Neutrophil (primary cell): ENCODE measurements around the gene ATXN1.
A peak's percentile ranks its signal among the peaks of the same experiment; 100 is the strongest.

Experiments
- H3K27ac ChIP-seq: fragments of 200-600 bp; sonication (generic); 2 replicates; pipeline ENCODE4 v1.5.1; 2016; ENCODE audit warnings: mild to moderate bottlenecking, moderate library complexity
- H3K27me3 ChIP-seq: fragments of 200-600 bp; sonication (generic); 2 replicates; pipeline ENCODE4 v1.6.0; 2016; ENCODE audit warnings: mild to moderate bottlenecking
- H3K36me3 ChIP-seq: fragments of 200-600 bp; sonication (generic); 2 replicates; pipeline ENCODE4 v1.5.1; 2017
- H3K4me1 ChIP-seq, 2 experiments: fragments of 200-600 bp in 1 of 2; sonication (generic) in 1 of 2; 1 replicate in 1 of 2; 2 replicates in 1 of 2; pipeline versions ENCODE4 v1.5.1 to v1.6.1; 2013 to 2016; ENCODE audit warnings: low read depth in 1 of 2, low read length in 1 of 2, mild to moderate bottlenecking in 1 of 2, moderate library complexity in 1 of 2; ENCODE audit not compliant: control insufficient read depth in 1 of 2, insufficient read depth in 1 of 2
- H3K4me3 ChIP-seq, 2 experiments: fragments of 200-600 bp in 1 of 2; sonication (generic) in 1 of 2; 1 replicate in 1 of 2; 2 replicates in 1 of 2; pipeline ENCODE4 v1.5.1; 2013 to 2016; ENCODE audit warnings: low read depth in 1 of 2, low read length in 1 of 2, mild to moderate bottlenecking in 1 of 2, moderate library complexity in 1 of 2
- H3K9me3 ChIP-seq: fragments of 200-600 bp; sonication (generic); 2 replicates; pipeline ENCODE4 v1.5.1; 2016
- TF ChIP-seq, protein P1 (sequence below): fragments of 200-600 bp; sonication (generic); IDR thresholded peaks from 2 replicates; pipeline ENCODE4 v1.5.1; 2016; ENCODE audit warnings: antibody characterized with exemption

ATXN1 gene

GRCh38 chr6:16694781-16695578 lies 66.3 kb downstream of the ATXN1 start:
- Histone ChIP-seq H3K4me3 (peak overlapping the region in 1 of 2 experiments; percentile 3), H3K27me3 (no peaks in the 10 kb centered on the region), H3K36me3 (no peaks in the 10 kb centered on the region), H3K27ac (peak overlapping the region; percentile 90), H3K4me1 (peaks cover 91 to 98% of the 10 kb centered on the region in 2 experiments), H3K9me3 (no peaks in the 10 kb centered on the region)
- TF ChIP-seq, protein P1, sequence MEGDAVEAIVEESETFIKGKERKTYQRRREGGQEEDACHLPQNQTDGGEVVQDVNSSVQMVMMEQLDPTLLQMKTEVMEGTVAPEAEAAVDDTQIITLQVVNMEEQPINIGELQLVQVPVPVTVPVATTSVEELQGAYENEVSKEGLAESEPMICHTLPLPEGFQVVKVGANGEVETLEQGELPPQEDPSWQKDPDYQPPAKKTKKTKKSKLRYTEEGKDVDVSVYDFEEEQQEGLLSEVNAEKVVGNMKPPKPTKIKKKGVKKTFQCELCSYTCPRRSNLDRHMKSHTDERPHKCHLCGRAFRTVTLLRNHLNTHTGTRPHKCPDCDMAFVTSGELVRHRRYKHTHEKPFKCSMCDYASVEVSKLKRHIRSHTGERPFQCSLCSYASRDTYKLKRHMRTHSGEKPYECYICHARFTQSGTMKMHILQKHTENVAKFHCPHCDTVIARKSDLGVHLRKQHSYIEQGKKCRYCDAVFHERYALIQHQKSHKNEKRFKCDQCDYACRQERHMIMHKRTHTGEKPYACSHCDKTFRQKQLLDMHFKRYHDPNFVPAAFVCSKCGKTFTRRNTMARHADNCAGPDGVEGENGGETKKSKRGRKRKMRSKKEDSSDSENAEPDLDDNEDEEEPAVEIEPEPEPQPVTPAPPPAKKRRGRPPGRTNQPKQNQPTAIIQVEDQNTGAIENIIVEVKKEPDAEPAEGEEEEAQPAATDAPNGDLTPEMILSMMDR, result peak; percentile 13

DNA sequence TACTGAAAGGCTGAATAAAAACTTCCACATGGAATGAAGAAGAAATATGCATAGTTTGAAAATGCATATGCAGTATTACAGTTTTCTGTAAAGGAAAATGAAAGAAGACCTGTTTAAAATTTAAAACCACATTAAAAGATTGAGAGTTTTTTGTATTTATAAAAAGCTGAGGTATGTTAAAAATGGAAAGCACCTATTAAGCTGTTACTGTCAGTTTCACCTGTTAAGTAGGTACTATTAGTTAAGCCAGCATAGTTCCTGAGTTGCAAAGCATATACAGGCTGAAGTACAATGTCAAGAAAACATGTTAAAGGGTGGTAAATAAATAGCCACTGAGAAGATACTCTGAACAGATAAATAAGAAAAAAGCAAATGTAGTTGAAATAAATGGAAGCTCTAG lies 69.9 kb downstream of the ATXN1 start:
- H3K4me3 ChIP-seq, result no peak overlapping the region
- H3K27ac ChIP-seq, result peak overlapping the region; percentile 77
- H3K27me3 ChIP-seq, result no peaks in the 10 kb centered on the region
- TF ChIP-seq, protein P1, result no peak
- H3K9me3 ChIP-seq, result no peaks in the 10 kb centered on the region
- no peaks in the 10 kb centered on the region for H3K36me3 ChIP-seq
- H3K4me1 ChIP-seq, result peaks cover 91 to 98% of the 10 kb centered on the region in 2 experiments

DNA sequence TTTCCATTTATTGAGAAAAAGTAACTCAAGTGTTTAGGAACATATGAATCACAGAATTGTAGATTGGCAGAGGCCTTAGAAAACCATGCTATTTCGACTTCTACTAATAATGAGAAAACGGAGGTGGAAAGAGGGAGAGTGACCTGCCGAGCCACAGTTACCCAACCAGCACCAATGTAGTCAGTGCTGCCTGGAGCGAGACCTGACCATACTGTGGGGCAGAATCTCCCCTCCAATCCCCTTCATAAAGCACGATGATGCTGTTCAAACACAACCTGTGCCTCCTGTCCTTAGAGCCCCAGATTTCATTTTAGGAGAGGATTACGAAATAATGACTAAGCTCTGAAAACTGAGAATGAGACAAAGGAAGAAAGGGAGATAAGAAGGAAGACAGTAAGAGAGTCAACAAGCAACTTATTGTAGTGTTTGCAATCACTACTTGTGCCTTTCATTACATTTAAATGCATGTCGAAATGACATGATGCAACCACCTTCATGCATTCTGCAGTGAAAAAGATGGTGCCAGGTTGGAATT lies 70.6 kb downstream of the ATXN1 start:
- H3K36me3 ChIP-seq, result no peaks in the 10 kb centered on the region
- peaks cover 91 to 98% of the 10 kb centered on the region in 2 experiments for H3K4me1 ChIP-seq
- H3K27ac ChIP-seq, result peak overlapping the region; percentile 77
- H3K27me3 ChIP-seq, result no peaks in the 10 kb centered on the region
- no peak overlapping the region for H3K4me3 ChIP-seq
- no peaks in the 10 kb centered on the region for H3K9me3 ChIP-seq
- TF ChIP-seq, protein P1, result no peak

- H3K27me3 ChIP-seq, result no peaks in the 10 kb centered on the region
- H3K9me3 ChIP-seq, result no peaks in the 10 kb centered on the region
- TF ChIP-seq, protein P1, result no peak
- no peaks in the 10 kb centered on the region for H3K36me3 ChIP-seq
- H3K4me3 ChIP-seq, result no peak overlapping the region
- H3K4me1 ChIP-seq, result peaks cover 91 to 98% of the 10 kb centered on the region in 2 experiments
- H3K27ac ChIP-seq, result peak overlapping the region; percentile 77
Observed at GRCh38 chr6:16689788-16690607, 71.3 kb downstream of the ATXN1 start.

DNA sequence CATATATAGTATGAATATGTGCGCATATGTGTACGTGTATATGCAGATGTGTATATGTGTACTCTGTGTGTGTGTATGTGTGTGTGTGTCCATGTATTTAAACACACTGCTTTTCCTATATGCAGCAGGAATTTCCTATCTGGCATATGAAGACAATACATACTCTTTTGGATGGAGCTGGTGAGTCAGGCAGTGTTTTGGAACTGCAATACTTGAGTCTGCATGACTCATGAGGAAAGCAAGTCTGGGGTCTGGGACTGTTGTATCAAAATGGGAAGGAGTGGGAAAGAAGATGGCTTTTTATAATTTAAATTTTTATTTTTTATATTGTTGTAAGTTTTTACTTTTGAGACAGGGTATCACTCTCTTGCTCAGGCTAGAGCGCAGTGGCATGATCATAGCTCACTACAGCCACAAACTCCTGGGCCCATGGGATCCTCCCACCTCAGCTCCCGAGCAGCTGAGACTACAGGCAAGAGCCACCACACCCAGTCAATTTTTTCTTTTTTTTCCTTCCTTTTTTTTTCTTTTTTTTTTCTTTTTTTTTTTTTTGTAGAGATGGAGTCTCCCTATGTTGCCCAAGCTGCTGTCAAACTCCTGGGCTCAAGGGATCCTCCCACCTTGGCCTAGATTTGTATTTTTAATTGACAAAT lies 72.2 kb downstream of the ATXN1 start:
- H3K27ac ChIP-seq, result peak overlapping the region; percentile 77

More for the DNA sequence above, 72.2 kb downstream of the ATXN1 start:
- Histone ChIP-seq H3K4me1 (peaks cover 91 to 98% of the 10 kb centered on the region in 2 experiments), H3K4me3 (peak overlapping the region in 1 of 2 experiments; percentile 9), H3K36me3 (no peaks in the 10 kb centered on the region), H3K27me3 (no peaks in the 10 kb centered on the region), H3K9me3 (no peaks in the 10 kb centered on the region)
- TF ChIP-seq, protein P1, result no peak
